Erythroblast (primary cell): ENCODE data around the gene OR51F2.

ENCODE experiments used
- GATA1 ChIP-seq: IDR thresholded peaks from 2 replicates; pipeline ENCODE4 v1.6.1; 2011; ENCODE audit warnings: low read depth, mild to moderate bottlenecking, control low read depth, low read length, moderate library complexity
- POLR2A ChIP-seq: IDR thresholded peaks from 2 replicates; pipeline ENCODE4 v1.6.1; 2011; ENCODE audit warnings: mild to moderate bottlenecking, low read length

GRCh38 chr11:4825132-4825531, 4.0 kb downstream of the OR51F2 start:
- TF ChIP-seq POLR2A = no peak
- no peak for TF ChIP-seq GATA1
